ENCODE data around the gene GLIPR1L2. TPM values are rescaled to one million over a fixed set of nuclear protein-coding genes. Genes with fewer than 3 reads are reported as not detected.

GLIPR1L2 gene
- total RNA-seq, 1 experiment from 2014 or later: not detected

DNA sequence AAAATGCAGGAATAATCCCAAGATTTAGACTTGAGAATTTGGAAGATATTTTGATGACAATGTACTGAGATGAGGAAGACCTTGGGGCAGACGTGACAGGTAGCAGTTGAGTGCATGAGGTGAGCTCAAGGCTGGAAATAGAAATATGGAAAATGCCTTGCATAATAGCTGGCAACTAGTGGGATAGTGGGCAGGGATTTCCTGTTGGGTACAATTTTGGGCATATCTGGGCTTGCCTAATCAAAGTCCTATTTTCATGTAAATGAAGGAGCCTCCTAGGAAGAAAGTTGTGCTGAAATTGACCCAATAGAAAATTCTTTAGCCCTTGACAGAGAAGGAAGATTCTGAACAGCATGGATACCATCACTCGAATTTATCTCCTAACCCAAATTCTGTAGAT lies 83.2 kb downstream of the GLIPR1L2 start:
- DNase-seq: no peak
- Histone ChIP-seq H3K36me3 (ENCODE audit: low read depth, low read length) (no peaks in the 10 kb centered on the region), H3K9ac (ENCODE audit: low read length) (no peak overlapping the region), H3K9me2 (replicated peaks; ENCODE audit: low read length) (no peaks in the 10 kb centered on the region), H3K4me2 (ENCODE audit: low read length) (no peak overlapping the region), H4K20me1 (ENCODE audit: low read length) (no peaks in the 10 kb centered on the region), H3K79me2 (ENCODE audit: low read length) (no peaks in the 10 kb centered on the region), H3K27ac (ENCODE audit: low read length) (no peak overlapping the region), H3F3A (ENCODE audit: low read length, unreplicated experiment) (no peaks in the 10 kb centered on the region), H3K4me1 (ENCODE audit: insufficient read depth, low read length) (no peaks in the 10 kb centered on the region), H2AFZ (ENCODE audit: low read length) (no peak overlapping the region), H3K27me3 (ENCODE audit: low read length) (no peaks in the 10 kb centered on the region), H3K4me3 (ENCODE audit: low read length) (no peak overlapping the region), H3K9me3 (ENCODE audit: low read length) (no peaks in the 10 kb centered on the region)
- TF ChIP-seq EZH2 (IDR thresholded peaks at IDR 0.05; ENCODE audit: low read length, unreplicated experiment) (no peak), CTCF (conservative IDR thresholded peaks at IDR 0.05; ENCODE audit: low read depth, low read length) (no peak), EZH2phosphoT487 (IDR thresholded peaks at IDR 0.05; ENCODE audit: borderline replicate concordance, low read length) (no peak)
- CTCF ChIA-PET: no interaction called here
- no TSS peak for BruUV-seq (replicated peaks)
- POLR2A ChIA-PET (ENCODE audit: unreplicated experiment): no interaction called here
- intact Hi-C loops (cut with micrococcal nuclease): no loop called here
- no peak for ATAC-seq

DNA sequence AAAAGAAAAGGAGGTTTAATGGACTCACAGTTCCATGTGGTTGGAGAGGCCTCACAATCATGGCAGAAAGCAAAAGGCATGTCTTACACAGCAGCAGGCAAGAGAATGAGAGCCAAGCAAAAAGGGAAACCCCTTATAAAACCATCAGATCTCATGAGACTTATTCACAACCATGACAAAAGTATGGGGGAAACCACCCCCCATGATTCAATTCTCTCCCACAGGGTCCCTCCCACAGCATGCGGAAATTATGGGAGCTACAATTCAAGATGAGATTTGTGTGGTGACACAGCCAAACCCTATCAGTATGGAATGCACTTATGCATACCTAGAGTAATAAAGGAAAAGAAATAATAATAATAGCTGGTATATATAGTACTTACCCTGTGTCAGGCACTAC lies 85.2 kb downstream of the GLIPR1L2 start:
- Histone ChIP-seq H3K4me3 (ENCODE audit: low read length) (no peak overlapping the region), H3K4me2 (ENCODE audit: low read length) (no peak overlapping the region), H4K20me1 (ENCODE audit: low read length) (no peaks in the 10 kb centered on the region), H3K4me1 (ENCODE audit: insufficient read depth, low read length) (peaks cover 14% of the 10 kb centered on the region), H3K79me2 (ENCODE audit: low read length) (no peaks in the 10 kb centered on the region; the same call in 1 of the 2 replicates), H3K9me3 (ENCODE audit: low read length) (no peaks in the 10 kb centered on the region), H3K9me2 (replicated peaks; ENCODE audit: low read length) (no peaks in the 10 kb centered on the region), H3K9ac (ENCODE audit: low read length) (no peak overlapping the region), H2AFZ (ENCODE audit: low read length) (no peak overlapping the region), H3K36me3 (ENCODE audit: low read depth, low read length) (no peaks in the 10 kb centered on the region), H3K27ac (ENCODE audit: low read length) (no peak overlapping the region), H3K27me3 (ENCODE audit: low read length) (no peaks in the 10 kb centered on the region), H3F3A (ENCODE audit: low read length, unreplicated experiment) (no peaks in the 10 kb centered on the region)
- intact Hi-C loops (cut with micrococcal nuclease): no loop called here
- TF ChIP-seq CTCF (conservative IDR thresholded peaks at IDR 0.05; ENCODE audit: low read depth, low read length) (no peak), EZH2phosphoT487 (IDR thresholded peaks at IDR 0.05; ENCODE audit: borderline replicate concordance, low read length) (no peak), EZH2 (IDR thresholded peaks at IDR 0.05; ENCODE audit: low read length, unreplicated experiment) (no peak)
- ChIA-PET POLR2A (ENCODE audit: unreplicated experiment) (no interaction called here), CTCF (no interaction called here)
- no TSS peak for BruUV-seq (replicated peaks)
- ATAC-seq (no peak), DNase-seq (no peak)

DNA sequence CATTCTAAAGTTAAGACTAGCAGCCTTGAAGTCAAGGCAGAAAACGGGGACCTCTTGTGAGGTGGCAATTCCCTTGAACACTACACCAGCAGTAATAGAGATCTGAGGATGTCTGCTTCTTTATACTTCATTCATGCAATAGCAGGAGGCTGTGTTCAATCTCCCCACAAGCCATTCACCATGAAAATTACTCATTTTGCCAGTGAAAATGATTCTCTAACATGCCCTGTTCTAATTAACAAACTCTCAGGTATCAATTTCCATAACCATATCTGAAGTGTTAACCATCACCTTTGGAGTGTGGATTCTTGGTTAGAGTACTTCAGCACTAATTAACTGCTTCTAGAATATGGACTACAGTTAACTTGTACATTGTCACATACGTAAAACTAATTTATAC lies 86.2 kb downstream of the GLIPR1L2 start:
- Histone ChIP-seq H3K4me2 (ENCODE audit: low read length) (no peak overlapping the region), H3K4me3 (ENCODE audit: low read length) (no peak overlapping the region), H3K9ac (ENCODE audit: low read length) (no peak overlapping the region), H3K79me2 (ENCODE audit: low read length) (peaks cover 10% of the 10 kb centered on the region), H3K27me3 (ENCODE audit: low read length) (no peaks in the 10 kb centered on the region), H2AFZ (ENCODE audit: low read length) (no peak overlapping the region), H3K9me3 (ENCODE audit: low read length) (no peaks in the 10 kb centered on the region), H4K20me1 (ENCODE audit: low read length) (no peaks in the 10 kb centered on the region), H3K9me2 (replicated peaks; ENCODE audit: low read length) (no peaks in the 10 kb centered on the region), H3K36me3 (ENCODE audit: low read depth, low read length) (no peaks in the 10 kb centered on the region), H3K27ac (ENCODE audit: low read length) (no peak overlapping the region), H3F3A (ENCODE audit: low read length, unreplicated experiment) (no peaks in the 10 kb centered on the region), H3K4me1 (ENCODE audit: insufficient read depth, low read length) (peaks cover 24% of the 10 kb centered on the region)
- no TSS peak for BruUV-seq (replicated peaks)
- ChIA-PET CTCF (no interaction called here), POLR2A (ENCODE audit: unreplicated experiment) (no interaction called here)
- intact Hi-C loops (cut with micrococcal nuclease): no loop called here
- no peak for ATAC-seq
- TF ChIP-seq EZH2 (IDR thresholded peaks at IDR 0.05; ENCODE audit: low read length, unreplicated experiment) (no peak), CTCF (conservative IDR thresholded peaks at IDR 0.05; ENCODE audit: low read depth, low read length) (no peak), EZH2phosphoT487 (IDR thresholded peaks at IDR 0.05; ENCODE audit: borderline replicate concordance, low read length) (no peak)
- no peak for DNase-seq

Data from PC-3 (cell line).